Measurements from ENCODE around the gene DNM2.
"Not testable (repeated sequence)": the region's sequence is repeated elsewhere in the genome, so short reads cannot be mapped to it uniquely, and the experiment has no call there.

Gene DNM2

GRCh38 chr19:10817291-10818038 lies 99.6 kb downstream of the DNM2 start:
- DNase-seq (ENCODE audit: low read depth): no peak

GRCh38 chr19:10818301-10819123 lies 100.6 kb downstream of the DNM2 start:
- no peak for DNase-seq (ENCODE audit: low read depth)

- DNase-seq (ENCODE audit: low read depth): no peak
Measured at GRCh38 chr19:10819124-10820060, 101.5 kb downstream of the DNM2 start.

GRCh38 chr19:10820173-10820572 lies 102.3 kb downstream of the DNM2 start:
- no peak for DNase-seq (ENCODE audit: low read depth)

GRCh38 chr19:10823690-10824089 lies 105.8 kb downstream of the DNM2 start:
- no peak for DNase-seq (ENCODE audit: low read depth)

- DNase-seq (ENCODE audit: low read depth): no peak
Measured at GRCh38 chr19:10826231-10826630, 108.4 kb downstream of the DNM2 start.

- DNase-seq (ENCODE audit: low read depth): no peak
Measured at GRCh38 chr19:10826846-10827245, 109.0 kb downstream of the DNM2 start.

GRCh38 chr19:10828981-10829821 lies 111.3 kb downstream of the DNM2 start:
- no peak for DNase-seq (ENCODE audit: low read depth)

- no peak for DNase-seq (ENCODE audit: low read depth)
Measured at GRCh38 chr19:10829967-10830366, 112.1 kb downstream of the DNM2 start.

GRCh38 chr19:10830370-10830769 lies 112.5 kb downstream of the DNM2 start:
- DNase-seq (ENCODE audit: low read depth): no peak

- no peak for DNase-seq (ENCODE audit: low read depth)
Measured at GRCh38 chr19:10830931-10831779, 113.3 kb downstream of the DNM2 start.

- no peak for DNase-seq (ENCODE audit: low read depth)
Measured at GRCh38 chr19:10831987-10832938, 114.4 kb downstream of the DNM2 start.

- no peak for DNase-seq (ENCODE audit: low read depth)
Measured at GRCh38 chr19:10832939-10833296, 115.0 kb downstream of the DNM2 start.

GRCh38 chr19:10835089-10835753 lies 117.3 kb downstream of the DNM2 start:
- no peak for DNase-seq (ENCODE audit: low read depth)

GRCh38 chr19:10835754-10836478 lies 118.0 kb downstream of the DNM2 start, which contains the start of gene TMED1:
Gene TMED1 (minus strand): TSS chr19:10836212. CDS start chr19:10836191, 21 bp downstream.
- peak; percentile 93 for DNase-seq (ENCODE audit: low read depth)

- peak; percentile 64 for DNase-seq (ENCODE audit: low read depth)
Measured at GRCh38 chr19:10836479-10837330, 118.8 kb downstream of the DNM2 start.

- not testable (repeated sequence) for DNase-seq (ENCODE audit: low read depth)
Measured at GRCh38 chr19:10837649-10838048, 119.8 kb downstream of the DNM2 start.

Data from stimulated activated CD8-positive, alpha-beta memory T cell treated with anti-CD3 and anti-CD28 coated beads, Interleukin-4, amount 100 ng/mL, for 24 hours (primary cell).